ENCODE results near the gene SPEN.
"Not testable (repeated sequence)": the region's sequence is repeated elsewhere in the genome, so short reads cannot be mapped to it uniquely, and the experiment has no call there.

Gene SPEN, protein sequence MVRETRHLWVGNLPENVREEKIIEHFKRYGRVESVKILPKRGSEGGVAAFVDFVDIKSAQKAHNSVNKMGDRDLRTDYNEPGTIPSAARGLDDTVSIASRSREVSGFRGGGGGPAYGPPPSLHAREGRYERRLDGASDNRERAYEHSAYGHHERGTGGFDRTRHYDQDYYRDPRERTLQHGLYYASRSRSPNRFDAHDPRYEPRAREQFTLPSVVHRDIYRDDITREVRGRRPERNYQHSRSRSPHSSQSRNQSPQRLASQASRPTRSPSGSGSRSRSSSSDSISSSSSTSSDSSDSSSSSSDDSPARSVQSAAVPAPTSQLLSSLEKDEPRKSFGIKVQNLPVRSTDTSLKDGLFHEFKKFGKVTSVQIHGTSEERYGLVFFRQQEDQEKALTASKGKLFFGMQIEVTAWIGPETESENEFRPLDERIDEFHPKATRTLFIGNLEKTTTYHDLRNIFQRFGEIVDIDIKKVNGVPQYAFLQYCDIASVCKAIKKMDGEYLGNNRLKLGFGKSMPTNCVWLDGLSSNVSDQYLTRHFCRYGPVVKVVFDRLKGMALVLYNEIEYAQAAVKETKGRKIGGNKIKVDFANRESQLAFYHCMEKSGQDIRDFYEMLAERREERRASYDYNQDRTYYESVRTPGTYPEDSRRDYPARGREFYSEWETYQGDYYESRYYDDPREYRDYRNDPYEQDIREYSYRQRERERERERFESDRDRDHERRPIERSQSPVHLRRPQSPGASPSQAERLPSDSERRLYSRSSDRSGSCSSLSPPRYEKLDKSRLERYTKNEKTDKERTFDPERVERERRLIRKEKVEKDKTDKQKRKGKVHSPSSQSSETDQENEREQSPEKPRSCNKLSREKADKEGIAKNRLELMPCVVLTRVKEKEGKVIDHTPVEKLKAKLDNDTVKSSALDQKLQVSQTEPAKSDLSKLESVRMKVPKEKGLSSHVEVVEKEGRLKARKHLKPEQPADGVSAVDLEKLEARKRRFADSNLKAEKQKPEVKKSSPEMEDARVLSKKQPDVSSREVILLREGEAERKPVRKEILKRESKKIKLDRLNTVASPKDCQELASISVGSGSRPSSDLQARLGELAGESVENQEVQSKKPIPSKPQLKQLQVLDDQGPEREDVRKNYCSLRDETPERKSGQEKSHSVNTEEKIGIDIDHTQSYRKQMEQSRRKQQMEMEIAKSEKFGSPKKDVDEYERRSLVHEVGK (N-terminal part only)
- 164 reads per million, percentile 90 among the genes with 10 or more reads in this experiment for total RNA-seq

DNA sequence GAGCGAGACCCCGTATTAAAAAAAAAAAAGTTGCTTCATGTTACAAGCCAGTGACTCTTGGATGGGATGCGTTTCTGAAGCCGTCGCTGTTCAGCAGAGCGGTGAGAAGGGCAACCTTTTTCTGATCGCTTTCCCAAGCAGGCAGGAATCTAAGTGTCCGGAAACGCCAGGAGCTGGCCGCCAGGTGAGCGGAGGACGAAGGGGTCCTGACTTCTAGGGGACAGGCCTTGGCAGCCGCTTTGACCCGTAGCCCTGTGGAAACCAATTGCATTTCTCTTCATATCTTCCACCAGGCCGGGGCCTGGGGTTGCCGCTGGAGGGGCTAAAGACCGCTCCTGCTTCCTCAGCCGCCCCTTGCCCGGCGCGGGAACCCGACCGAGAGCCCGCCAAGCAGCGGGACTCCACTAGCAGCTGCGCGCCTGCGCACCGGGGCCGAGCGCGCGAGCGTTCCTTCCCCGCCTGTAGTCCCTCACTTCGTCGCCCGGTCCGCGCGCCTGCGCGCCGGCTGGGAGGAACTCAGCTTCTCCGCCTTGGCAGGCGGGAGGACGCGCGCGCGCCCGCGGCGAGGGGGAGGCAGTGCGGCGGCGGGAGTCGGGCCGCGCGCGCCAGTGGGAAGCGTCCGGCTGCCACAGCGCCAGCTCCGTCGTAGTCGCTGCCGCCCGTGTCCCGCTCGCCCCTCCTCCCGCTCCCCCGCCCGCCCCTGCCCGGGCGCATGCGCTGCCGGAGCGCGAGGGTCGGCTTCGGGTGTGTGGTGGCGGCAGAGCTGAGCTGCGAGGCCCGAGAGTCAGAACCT lies at the start of gene SPEN:
Gene SPEN, plus strand, starts transcription at position 608 of the 793 bp plus-strand sequence. CDS start 361 bp downstream, outside the sequence.
- DNase-seq: peak; percentile 96

DNA sequence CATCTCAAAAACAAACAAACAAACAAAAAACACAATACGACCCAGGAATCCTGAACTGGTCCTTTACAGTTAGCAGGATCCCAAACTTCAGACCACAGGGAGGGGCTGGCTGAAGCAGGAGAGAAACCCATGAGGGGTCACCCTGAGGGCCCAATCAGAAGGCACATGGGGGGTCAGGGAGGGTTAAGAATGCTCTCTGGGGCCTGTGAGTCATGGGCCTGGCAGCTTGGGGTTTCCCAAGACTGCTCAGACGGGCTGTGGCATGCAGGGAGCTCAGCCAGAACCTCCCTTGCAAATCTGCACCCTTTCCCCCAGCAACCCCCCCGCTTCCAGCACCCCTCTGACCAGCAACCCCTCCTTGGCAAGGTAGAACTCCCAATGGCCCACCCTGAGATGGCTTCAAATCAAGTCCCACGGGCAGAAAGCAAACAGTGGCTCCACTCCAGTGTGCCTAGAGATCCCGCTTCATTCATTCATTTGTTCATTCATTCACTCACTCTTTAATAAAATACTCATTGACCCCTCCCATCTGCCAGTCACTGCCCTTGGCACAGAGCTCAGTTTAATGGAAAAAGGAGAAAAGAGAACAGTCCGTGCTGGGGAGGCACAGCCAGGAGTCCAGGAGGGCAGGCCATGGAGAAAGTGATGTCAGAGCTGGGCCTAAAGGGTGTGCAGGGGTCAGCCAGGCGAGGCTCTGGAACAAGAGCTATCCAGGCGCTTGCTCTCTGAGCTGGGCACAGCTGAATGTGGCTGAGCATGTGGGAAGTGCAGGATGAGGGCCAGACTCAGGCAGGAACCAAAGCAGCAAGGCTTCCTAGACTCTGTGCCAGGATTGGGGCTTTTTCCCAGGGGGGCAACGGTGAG lies 48.3 kb upstream of the SPEN start:
- no peak for DNase-seq

DNA sequence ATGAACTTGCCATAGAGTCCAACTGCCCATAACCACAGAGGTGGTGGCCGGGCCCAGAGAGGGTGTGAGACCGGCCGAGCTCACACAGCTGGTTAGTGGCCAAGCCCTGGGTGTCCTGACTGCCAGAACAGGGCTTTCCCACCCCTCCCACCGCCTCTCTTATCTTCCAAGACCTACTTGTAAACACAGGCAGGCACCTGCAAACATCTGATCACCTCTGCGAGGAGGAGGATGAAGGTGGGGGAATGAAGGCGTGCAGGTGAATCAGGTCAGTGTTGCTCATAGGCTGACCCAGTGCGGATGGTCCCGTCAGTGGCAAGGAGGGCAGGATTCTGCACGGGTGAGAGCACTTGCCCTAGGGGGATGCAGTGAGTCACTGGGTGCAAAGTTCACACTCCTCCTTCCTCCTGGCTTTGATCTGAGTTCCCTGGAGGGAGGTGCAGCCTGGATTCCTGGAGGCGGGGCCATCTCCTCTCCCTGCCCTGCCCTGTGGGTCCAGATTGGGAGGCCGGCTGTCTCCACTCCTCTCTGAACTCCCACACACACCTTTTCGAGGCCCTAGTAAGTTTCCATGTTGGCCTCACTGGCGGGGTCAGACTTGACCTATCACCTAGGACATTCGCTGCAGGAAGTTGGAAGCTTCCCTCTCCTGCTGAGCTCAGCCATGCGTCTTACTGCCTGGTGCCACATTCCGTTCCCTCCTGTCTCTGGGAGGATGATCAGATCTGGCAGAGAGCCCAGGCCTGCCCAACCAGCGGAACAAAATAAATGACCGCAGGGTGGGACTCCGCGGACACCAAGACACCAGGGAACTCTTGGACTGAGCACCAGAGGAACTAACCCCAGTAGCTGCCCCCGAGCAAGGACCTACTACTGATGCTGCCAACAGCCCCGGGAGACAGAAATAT lies 47.3 kb upstream of the SPEN start:
- no peak for DNase-seq

DNA sequence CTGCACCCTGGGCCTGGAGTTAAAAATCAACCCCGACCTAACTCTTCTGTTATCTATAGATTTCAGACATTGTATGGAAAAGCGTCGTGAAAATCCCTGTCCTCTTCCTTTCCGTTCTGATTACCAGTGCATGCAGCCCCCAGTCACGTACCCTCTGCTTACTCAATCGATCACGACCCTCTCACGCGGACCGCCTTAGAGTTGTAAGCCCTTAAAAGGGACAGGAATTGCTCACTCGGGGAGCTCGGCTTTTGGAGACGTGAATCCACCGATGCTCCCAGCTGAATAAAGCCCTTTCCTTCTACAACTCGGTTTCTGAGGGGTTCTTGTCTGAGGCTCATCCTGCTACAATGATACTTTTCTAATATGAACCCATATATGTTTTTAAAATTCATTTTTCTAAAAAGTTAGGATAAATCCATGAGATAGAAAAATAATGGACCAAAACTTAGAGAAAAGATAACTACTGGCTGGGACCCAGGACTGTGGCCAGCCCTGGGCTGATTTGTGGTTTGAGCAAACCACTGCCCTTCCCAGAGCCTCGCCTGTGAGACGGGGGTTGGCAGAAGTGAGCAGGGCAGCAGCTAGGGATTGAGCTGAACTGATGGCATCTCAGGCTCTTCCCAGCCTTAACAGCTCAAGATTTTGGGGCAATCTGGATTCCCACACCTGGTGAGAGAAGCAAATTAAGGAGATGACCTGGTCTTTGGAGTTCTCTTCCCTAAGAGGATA lies 45.1 kb upstream of the SPEN start:
- no peak for DNase-seq

DNA sequence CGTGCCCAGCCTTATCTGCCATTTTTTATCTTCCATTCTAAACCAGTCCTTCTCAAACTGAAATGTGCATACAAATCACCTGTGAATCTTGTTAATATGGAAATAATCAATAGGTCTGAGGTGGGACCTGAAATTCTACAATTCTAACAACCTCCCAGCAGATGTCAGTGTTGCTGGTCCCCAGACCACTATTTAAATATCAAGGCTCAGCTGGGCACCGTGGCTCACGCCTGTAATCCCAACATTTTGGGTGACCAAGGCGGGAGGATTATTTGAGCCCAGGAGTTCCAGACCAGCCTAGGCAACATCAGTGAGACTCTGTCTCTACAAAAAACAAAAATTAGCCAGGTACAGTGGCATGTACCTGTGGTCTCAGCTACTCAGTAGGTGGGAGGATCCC lies 44.1 kb upstream of the SPEN start:
- no peak for DNase-seq

DNA sequence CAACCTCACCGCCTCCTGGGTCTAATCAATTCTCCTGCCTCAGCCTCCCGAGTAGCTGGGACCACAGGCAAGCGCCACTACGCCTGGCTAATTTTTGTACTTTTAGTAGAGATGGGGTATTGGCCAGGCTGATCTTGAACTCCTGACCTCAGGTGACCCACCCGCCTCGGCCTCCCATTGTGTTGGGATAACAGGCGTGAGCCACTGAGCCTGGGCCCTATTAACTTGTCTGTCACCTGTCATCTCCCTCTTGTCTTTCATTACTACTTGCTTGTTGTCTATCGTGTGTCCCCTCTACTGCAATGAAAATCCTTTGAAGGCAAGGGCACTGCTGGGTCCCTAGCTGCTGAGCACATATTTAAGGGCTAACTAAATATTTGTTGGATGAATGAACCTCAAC lies 43.4 kb upstream of the SPEN start:
- DNase-seq: no peak

DNA sequence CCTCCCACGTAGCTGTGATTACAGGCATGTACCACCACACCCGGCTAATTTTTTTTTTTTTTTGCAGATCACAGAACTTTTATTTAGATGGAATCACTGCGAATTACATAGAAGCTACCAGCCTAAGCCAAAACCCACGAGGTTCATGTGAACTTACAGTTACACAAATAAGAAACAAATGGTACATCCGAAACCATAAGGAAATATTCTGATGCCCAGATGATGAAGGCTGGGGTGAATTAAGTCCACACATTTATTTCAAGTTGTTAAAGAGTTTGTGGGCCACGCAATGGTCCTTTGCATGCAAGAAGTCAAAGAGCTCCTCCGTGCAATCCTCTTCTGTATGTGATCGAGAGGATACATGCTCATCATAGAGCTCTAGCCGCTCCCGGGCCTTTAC lies 40.4 kb upstream of the SPEN start:
- DNase-seq: no peak

DNA sequence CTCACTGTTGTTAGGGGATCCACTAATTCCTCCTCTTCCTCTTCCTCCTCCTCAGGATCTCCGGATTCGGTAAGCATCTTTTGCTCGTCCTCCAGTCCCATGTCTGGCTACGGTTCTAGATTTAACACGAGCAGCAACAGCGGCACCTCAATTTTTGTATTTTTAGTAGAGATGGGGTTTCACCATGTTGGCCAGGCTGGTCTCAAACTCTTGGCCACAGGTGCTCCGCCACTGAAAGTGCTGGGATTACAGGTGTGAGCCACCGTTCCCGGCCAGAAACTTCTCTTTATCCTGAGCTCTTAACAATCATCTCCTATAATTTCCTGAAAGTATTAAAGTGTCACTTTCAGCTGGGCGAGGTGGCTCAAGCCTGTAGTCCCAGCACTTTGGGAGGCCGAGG lies 40.0 kb upstream of the SPEN start, which contains the start of gene UQCRHL:
Gene UQCRHL, minus strand, starts transcription at position 101 of the 400 bp plus-strand sequence. Its CDS starts 0 bp downstream, at position 101.
- DNase-seq: not testable (repeated sequence)

DNA sequence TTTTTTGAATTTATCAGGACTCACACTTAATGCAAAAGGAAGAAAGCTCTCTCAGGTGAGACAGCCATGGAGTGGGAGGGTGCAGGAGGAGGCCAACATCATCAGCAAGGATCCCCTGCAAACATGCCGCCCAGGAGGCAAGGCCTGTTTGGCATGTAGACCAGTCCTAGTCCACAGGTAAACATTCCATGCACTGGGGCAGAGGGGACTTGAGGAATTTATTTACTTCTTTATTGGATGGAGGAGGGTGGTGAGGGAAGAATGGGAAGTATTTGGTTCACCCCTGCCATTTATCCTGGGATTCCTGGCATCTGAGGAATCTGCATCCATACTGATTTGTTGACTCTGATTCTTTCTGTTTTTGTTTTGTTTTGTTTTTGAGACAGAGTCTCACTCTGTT lies 38.6 kb upstream of the SPEN start:
- no peak for DNase-seq

DNA sequence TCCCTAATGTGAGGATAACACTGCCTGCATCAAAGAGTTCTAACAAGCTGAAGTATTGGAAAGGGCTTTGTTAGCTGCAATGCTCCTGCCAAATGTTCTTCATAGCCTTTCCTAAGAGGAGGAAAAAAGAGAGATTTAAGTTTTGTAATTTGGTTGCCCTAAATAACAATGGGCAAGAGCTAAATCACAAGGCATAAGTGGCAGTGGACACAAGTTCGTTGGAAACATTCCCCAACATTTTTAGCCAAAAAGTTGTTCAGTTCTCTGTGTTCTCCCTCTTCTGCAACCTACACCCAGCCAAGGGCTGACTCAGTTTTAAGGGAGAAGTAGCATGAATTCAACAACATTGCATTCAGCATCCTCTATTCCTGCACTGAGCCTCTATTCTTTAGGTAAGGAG lies 37.4 kb upstream of the SPEN start:
- DNase-seq: no peak

DNA sequence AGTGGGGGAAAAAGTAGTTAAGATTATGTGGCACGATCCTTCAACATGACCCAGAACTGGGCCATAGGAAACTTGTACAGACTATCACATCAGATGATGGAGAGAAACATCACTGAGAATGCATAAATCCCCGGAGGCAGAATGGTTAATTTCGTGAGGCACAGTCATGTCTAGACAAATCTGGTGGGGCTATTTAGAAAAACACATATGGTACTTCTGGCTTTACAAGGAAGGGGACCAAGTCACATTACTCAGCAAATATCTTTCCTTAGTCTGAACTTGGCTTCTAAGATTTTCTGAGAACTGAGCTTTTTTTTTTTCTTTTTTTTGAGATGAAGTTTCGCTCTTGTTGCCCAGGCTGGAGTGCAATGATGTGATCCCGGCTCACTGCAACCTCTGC lies 30.8 kb upstream of the SPEN start:
- DNase-seq: no peak

DNA sequence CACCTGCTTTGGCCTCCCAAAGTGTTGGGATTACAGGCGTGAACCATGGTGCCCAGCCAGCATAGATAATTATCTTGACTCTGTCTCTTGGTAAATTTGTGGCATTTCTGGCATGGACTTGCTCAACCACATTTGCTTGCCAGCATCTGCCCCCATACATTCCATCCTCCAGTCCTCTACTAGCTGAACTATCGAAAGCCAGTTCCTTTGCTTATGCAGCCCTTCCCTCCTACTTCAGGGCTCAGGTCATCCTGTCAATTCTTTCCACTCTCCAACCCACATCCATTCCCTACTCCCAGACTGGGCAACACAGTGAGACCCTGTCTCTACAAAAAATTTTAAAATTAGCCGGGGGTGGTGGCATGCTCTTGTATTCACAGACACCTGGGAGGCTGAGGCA lies 27.0 kb upstream of the SPEN start:
- DNase-seq: no peak

DNA sequence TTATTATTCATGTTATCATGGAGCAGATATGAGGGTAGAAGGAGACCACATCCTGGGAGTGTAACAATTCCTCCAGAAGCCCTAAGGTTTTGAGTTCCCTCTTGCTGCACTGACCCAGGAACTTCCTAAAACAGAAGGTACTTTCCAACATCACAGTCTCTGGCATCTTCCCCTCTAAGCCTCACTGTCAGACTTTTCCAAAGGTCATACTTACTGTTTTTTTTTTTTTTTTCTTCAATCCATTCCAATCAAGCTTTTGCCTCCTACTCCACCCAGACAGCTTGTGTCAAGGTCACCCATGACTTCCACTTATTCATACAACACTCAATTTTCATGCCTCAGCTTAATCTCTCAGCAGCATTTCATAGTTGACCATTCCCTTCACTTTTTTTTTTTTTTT lies 21.7 kb upstream of the SPEN start:
- no peak for DNase-seq

DNA sequence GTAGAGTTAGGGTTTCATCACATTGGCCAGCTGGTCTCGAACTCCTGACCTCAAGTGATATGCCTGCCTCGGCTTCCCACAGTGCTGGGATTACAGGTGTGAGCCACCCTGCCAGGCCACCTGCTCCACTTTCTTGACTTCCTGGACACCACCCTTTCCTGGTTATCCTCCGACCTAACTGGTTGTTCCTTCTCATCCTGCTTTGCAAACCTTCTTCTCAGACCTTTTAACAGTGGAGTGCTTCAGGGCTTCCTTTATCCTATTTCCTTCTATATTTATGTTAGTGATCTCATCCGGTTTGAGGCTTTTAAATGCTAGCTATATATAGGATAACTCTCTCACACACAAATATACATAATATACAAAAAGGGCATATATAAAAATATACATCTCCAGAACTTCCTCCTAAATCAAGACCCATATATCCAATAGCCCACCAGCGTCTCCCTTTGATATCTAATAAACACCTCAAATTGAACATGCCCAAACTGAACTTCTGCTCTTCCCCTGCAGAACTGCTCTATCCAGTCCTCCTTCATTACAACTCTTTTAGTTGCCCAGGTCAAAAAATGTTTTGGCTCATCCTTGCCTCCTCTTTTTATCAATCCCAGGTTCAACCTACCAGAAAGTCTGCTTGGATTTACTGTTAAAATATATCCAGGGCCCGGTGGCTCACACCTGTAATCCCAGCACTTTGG lies 20.5 kb upstream of the SPEN start:
- no peak for DNase-seq

DNA sequence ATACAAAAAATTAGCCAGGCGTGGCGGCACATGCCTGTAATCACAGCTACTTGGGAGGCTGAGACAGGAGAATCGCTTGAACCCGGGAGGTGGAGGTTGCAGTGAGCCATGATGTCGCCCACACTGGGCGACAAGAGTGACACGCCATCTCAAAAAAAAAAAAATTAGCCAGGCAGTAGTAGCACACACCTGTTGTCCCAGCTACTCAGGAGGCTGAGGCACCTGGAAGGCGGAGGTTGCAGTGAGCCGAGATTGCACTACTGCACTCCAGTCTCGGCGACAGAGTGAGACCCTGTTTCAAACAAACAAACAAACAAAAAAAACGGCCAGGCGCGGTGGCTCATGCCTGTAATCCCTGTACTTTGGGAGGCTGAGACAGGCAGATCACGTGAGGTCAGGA lies 19.9 kb upstream of the SPEN start:
- not testable (repeated sequence) for DNase-seq

DNA sequence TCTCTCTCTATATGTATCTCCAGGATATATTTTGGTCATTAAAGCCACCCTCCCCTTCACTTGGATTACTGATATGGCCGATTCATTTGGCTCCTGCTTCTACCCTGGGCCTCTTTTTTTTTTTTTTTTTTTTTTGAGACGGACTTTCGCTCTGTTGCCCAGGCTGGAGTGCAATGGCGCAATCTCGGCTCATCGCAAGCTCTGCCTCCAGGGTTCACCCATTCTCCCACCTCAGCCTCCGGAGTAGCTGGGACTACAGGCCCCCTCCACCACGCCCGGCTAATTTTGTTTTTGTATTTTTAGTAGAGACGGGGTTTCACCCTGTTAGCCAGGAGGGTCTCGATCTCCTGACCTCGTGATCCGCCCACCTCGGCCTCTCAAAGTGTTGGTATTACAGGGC lies 18.6 kb upstream of the SPEN start:
- DNase-seq: not testable (repeated sequence)

DNA sequence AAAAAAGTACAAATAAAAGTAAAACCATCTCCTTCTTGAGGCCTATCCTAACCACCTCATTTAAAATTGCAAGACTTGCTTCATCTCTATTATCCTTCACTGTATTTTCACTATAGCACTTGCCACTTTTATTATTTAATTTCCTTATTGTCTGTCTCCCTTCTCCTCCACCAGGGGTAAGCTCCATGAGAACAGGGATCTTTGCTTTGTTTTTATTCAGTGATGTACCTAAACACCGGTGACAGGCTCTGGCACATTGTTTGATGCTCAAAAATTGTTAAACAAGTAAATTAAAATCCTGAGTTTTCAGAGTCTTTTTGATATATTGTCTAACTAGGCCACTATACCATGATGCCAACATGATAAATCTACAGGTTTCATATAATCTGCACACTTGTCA lies 17.2 kb upstream of the SPEN start:
- DNase-seq: no peak

DNA sequence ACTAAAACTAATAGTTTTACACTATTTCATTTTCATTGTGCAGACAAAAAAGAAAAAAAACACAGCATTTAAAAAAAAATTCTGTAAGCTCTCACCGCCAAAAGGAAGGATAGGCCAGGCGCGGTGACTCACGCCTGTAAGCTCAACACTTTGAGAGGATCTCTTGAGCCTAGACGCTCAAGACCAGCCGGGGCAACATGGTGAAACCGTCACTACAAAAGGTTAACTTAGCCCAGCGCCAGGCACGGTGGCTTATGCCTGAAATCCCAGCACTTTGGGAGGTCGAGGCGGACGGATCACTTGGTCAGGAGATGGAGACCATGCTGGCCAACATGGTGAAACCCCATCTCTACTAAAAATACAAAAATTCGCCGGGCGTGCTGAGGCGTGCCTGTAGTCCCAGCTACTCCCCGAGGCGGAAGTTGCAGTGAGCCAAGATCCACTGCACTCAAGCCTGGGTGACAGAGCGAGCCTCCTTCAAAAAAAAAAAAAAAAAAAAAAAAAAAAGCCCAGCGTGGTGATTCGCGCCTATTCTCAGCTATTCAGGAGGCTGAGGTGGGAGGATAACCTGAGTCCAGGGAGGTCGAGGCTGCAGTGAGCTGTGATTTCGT lies 14.3 kb upstream of the SPEN start:
- peak; percentile 38 for DNase-seq

All from effector CD4-positive, alpha-beta T cell (primary cell).